Tibial artery (tissue), 4 donors: Measurements from ENCODE around the gene STPG3.
"Not testable (repeated sequence)": the region's sequence is repeated elsewhere in the genome, so short reads cannot be mapped to it uniquely, and the experiment has no call there.

Experiments
- DNase-seq, 2 donors: peaks; one replicate each; pipeline ENCODE4 v3.0.0-alpha.2; 2019
- H3K27ac ChIP-seq, 2 donors: fragments of 200-600 bp; sonication (generic) in 1 of 2; 1 replicate in 1 of 2; 2 replicates in 1 of 2; pipeline ENCODE4 v1.5.1; 2018 to 2019; ENCODE audit warnings: mild to moderate bottlenecking in 1 of 2
- H3K27me3 ChIP-seq, 2 donors: fragments of 200-600 bp; sonication (generic) in 1 of 2; one replicate each; pipeline versions ENCODE4 v1.5.1 to v1.6.0; 2016 to 2019
- H3K36me3 ChIP-seq, 3 donors: fragments of 200-600 bp; sonication (generic) in 2 of 3; one replicate each; pipeline ENCODE4 v1.5.1; 2016 to 2019; ENCODE audit warnings: mild to moderate bottlenecking in 2 of 3
- H3K4me1 ChIP-seq, 4 donors: fragments of 200-600 bp; sonication (generic) in 2 of 4; 1 replicate in 3 of 4; 2 replicates in 1 of 4; pipeline ENCODE4 v1.5.1; 2016 to 2019
- H3K4me3 ChIP-seq, 2 donors: fragments of 200-600 bp; sonication (generic) in 1 of 2; 1 replicate in 1 of 2; 2 replicates in 1 of 2; pipeline ENCODE4 v1.5.1; 2018 to 2019; ENCODE audit warnings: mild to moderate bottlenecking in 2 of 2
- H3K9me3 ChIP-seq, 3 donors: fragments of 200-600 bp; sonication (generic) in 1 of 3; one replicate each; pipeline ENCODE4 v1.5.1; 2016 to 2019
- CTCF ChIP-seq, 2 experiments: fragments of 200-600 bp in 1 of 2; fragments of 450-650 bp in 1 of 2; IDR thresholded peaks; one replicate each; pipeline ENCODE4 v1.5.1; 2017 to 2019; ENCODE audit warnings: antibody characterized with exemption in 2 of 2, mild to moderate bottlenecking in 1 of 2, moderate library complexity in 1 of 2
- intact Hi-C: fragments of 100-400 bp; cut with DNase I; formaldehyde crosslinking; loops from one replicate; pipeline ENCODE4 v1.15.0; 2023; ENCODE audit warnings: low total_unique reads

STPG3 gene

GRCh38 chr9:137254624-137255447, 3.8 kb downstream of the STPG3 start, which contains the start of gene NELFB:
NELFB (plus strand) TSS chr9:137255327.
- peak; percentile 88 to 96 for DNase-seq
- Histone ChIP-seq H3K4me1 (peaks cover 0 to 26% (median 23%) of the 10 kb centered on the region in 4 donors), H3K27ac (peak within 1 kb of the TSS; percentile 76 to 79), H3K36me3 (peaks cover 10 to 31% (median 12%) of the 10 kb centered on the region in 3 donors), H3K4me3 (peak within 1 kb of the TSS; percentile 92), H3K27me3 (peaks cover 0 to 27% of the 10 kb centered on the region in 2 donors), H3K9me3 (no peaks in the 10 kb centered on the region)
- intact Hi-C loops, result no loop called here
- peak in 1 of 2 experiments; percentile 20 for TF ChIP-seq CTCF (IDR thresholded peaks at IDR 0.05)

- intact Hi-C loops, result no loop called here
- H3K9me3 ChIP-seq, result no peaks in the 10 kb centered on the region
- no peak for DNase-seq
These were observed 4.5 kb downstream of the STPG3 start for GRCh38 chr9:137255448-137256114.

GRCh38 chr9:137256362-137256761, 5.3 kb downstream of the STPG3 start:
- H3K27ac ChIP-seq, result no peak overlapping the region
- H3K9me3 ChIP-seq, result no peaks in the 10 kb centered on the region
- TF ChIP-seq CTCF (IDR thresholded peaks at IDR 0.05), result no peak
- peaks cover 10 to 31% (median 12%) of the 10 kb centered on the region in 3 donors for H3K36me3 ChIP-seq
- peaks cover 0 to 17% of the 10 kb centered on the region in 2 donors for H3K27me3 ChIP-seq
- H3K4me3 ChIP-seq, result peak overlapping the region; percentile 92
- intact Hi-C loops, result no loop called here
- DNase-seq, result no peak
- peaks cover 0 to 26% (median 23%) of the 10 kb centered on the region in 4 donors for H3K4me1 ChIP-seq

More at GRCh38 chr9:137255448-137256114, 4.5 kb downstream of the STPG3 start:
- Histone ChIP-seq H3K27ac (peak overlapping the region; percentile 76 to 78), H3K36me3 (peaks cover 10 to 31% (median 12%) of the 10 kb centered on the region in 3 donors), H3K27me3 (peaks cover 0 to 25% of the 10 kb centered on the region in 2 donors), H3K4me3 (peak overlapping the region; percentile 92), H3K4me1 (peaks cover 0 to 26% (median 23%) of the 10 kb centered on the region in 4 donors)
- no peak for TF ChIP-seq CTCF (IDR thresholded peaks at IDR 0.05)

- peak overlapping the region; percentile 92 for H3K4me3 ChIP-seq
- peaks cover 10 to 31% (median 12%) of the 10 kb centered on the region in 3 donors for H3K36me3 ChIP-seq
- no peaks in the 10 kb centered on the region for H3K9me3 ChIP-seq
- no peak for DNase-seq
- intact Hi-C loops, result no loop called here
- peaks cover 0 to 12% of the 10 kb centered on the region in 2 donors for H3K27me3 ChIP-seq
- H3K27ac ChIP-seq, result no peak overlapping the region
- TF ChIP-seq CTCF (IDR thresholded peaks at IDR 0.05), result no peak
- peaks cover 0 to 26% (median 23%) of the 10 kb centered on the region in 4 donors for H3K4me1 ChIP-seq
These were observed 5.8 kb downstream of the STPG3 start for GRCh38 chr9:137256856-137257255.

- H3K4me1 ChIP-seq, DNase-seq, H3K4me3 ChIP-seq, H3K27ac ChIP-seq, H3K9me3 ChIP-seq, intact Hi-C loops, H3K27me3 ChIP-seq: not testable (repeated sequence)
- peak; percentile 38 to 44 for TF ChIP-seq CTCF (IDR thresholded peaks at IDR 0.05)
- peaks cover 30 to 67% (median 51%) of the 10 kb centered on the region in 3 donors for H3K36me3 ChIP-seq
These were observed 11.3 kb downstream of the STPG3 start for GRCh38 chr9:137262173-137262908.
